ENCODE data around the gene MYL6B. TPM values are rescaled to one million over a fixed set of nuclear protein-coding genes. Genes with fewer than 3 reads are reported as not detected.
"Not testable (repeated sequence)": the region's sequence is repeated elsewhere in the genome, so short reads cannot be mapped to it uniquely, and the experiment has no call there.

Gene MYL6B
- 10 to 100 TPM; 17.1 to 21.9 TPM for total RNA-seq
- long read RNA-seq, partial matches to known transcripts: 0 of 6 reads
- long read RNA-seq, other reads (novel, unspliced or antisense): 6 of 6 reads

DNA sequence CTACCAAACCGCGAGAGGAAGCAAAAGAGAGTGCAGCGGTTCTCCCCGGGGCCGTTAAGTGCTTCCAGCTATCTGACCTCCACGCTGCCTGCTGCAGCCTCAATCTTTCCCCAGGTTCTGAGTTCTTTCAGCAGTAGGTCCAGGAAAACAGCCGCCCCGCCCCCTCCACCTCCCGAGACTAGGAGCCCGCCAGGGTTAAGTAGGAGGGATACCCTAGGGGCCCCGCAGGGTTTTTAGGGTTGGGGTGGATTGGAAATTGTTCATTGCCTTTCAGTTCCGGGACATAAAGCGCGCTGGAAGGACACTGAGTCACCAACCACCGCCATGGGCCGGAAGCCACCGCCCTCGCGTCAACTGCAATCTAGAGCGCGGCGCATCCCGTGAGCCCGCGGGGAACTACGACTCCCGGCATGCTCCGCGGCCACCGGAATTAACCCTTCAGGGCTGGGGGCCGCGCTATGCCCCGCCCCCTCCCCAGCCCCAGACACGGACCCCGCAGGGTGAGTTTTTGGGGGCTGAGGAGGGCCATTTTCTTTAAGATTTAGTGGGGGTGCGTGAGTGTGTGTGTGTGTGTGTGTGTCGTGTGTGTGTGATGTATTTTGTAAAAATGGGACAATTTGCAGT, at the start of gene MYL6B:
Gene MYL6B, plus strand, starts transcription at position 456 of the 624 bp plus-strand sequence. CDS start 1,332 bp downstream, outside the sequence.
- intact Hi-C loops (cut with DNase I, micrococcal nuclease): no loop called here
- DNase-seq (peak; percentile 95 to 97), ATAC-seq (peak; percentile 91)

DNA sequence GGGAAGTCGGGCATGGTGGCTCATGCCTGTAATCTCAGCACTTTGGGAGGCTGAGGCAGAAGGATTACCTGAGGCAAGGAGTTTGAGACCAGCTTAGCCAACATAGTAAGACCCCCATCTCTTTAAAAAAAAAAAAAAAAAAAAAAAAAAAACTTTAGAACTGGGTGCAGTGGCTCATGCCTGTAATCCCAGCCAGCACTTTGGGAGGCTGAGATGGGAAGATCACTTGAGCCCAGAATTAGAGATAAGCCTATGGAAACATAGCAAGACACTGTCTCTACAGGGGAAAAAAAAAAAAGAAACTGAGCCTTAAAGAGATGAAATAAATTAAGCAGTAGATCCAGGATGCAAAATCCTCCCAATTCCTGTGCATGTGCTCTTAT, 49.7 kb upstream of the MYL6B start:
- DNase-seq: no peak
- intact Hi-C loops (cut with DNase I, micrococcal nuclease): no loop called here
- ATAC-seq: no peak

DNA sequence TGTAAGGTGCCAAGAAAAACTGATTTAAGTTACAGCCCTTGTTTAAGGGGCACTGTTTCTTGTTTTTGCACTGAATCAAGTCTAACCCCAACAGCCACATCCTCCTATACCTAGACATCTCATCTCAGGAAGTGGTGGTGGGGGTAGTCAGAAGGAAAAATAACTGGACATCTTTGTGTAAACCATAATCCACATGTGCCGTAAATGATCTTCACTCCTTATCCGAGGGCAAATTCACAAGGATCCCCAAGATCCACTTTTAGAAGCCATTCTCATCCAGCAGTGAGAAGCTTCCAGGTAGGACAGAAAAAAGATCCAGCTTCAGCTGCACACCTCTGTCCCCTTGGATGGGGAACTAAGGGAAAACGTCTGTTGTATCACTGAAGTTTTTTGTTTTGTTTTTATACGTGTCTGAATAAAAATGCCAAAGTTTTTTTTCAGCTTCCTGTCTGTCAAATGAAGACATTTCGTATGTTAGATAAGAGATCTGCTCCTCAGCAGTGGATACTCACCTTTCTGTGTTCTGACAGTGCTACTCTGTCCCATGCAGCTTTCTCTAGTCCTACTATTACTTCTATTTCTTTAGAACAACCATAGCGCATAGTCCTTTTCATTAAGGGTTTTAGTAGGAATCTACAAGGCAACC, 49.2 kb upstream of the MYL6B start:
- intact Hi-C loops (cut with DNase I, micrococcal nuclease): no loop called here
- ATAC-seq (no peak), DNase-seq (no peak)

DNA sequence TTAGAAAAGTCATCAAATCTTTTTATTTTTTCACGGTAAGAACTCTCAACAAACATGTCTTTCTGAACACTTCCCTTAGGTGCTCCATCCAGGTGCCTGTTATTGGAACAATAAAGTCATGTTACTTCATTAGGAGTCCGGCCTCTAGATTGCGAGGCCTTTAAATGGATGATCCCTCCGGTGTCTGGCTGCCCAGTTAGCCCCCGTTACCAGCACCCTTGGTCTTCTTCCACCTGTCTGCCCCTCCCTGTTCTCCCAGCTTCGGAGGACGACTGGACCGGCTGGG, 48.6 kb upstream of the MYL6B start:
- intact Hi-C loops (cut with DNase I, micrococcal nuclease): no loop called here
- ATAC-seq: no peak
- no peak for DNase-seq

GRCh38 chr12:56104109-56104814, 48.1 kb upstream of the MYL6B start, which contains the start of gene PA2G4:
PA2G4 (plus strand) TSS chr12:56104559; CDS start chr12:56104738, 179 bp downstream.
- DNase-seq: peak; percentile 97 to 99
- peak; percentile 88 for ATAC-seq
- intact Hi-C loops (cut with DNase I, micrococcal nuclease): no loop called here

DNA sequence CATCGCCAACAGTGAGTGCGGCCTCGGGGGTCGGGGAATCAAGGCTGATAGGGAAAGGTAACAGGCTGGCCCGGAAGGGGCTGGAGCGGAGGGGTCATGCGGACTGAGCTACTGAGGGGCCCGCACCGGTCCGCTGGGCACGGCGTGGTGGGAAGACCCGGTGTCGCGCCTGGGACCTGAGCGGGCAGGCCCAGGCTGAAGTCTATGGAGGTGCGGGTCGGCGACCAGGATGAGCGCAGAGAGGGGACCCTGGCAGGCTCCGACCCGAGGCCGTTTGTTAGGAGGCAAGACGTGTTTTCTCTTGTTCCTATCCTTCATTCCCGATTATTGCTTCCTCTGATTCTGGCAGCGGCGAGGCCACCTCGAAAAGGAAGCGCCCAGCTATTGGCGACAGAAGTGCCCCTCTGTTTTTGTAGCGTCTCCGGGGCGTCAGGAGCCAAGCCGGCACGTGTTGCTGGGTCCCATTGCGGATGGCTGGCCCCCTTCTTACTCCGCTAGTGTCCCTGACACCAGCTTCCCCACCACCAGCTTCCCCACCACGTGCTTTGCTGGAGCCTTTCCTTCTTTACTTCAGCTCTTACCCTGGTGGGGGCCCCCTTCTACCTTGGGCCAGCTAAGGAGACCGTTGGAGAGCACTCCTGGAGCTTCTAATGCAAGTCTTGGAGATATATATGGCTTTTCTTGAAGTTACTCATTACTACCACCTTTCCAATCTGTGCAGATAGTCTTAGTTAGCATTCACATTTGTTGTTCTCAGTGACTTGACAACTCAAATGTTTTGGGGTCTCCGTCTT, 47.4 kb upstream of the MYL6B start:
- DNase-seq: peak in 1 of 2 donors; percentile 57
- intact Hi-C loops (cut with DNase I, micrococcal nuclease): no loop called here
- ATAC-seq: peak; percentile 30

DNA sequence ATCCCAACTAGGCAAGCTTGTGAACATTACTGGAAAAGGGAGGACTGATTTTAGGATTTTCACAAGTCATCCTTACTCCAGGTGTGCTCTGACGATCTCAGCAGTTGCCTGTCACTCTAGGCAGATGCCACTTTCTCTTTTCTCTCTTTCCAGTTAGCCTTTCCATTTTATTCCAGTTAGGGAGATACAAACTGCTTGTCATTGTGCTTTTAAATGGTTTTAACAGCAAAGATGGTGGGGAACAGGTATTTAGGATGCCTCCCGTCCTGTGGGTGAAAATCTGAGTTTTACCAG, 46.8 kb upstream of the MYL6B start:
- intact Hi-C loops (cut with DNase I, micrococcal nuclease): no loop called here
- DNase-seq (no peak), ATAC-seq (no peak)

DNA sequence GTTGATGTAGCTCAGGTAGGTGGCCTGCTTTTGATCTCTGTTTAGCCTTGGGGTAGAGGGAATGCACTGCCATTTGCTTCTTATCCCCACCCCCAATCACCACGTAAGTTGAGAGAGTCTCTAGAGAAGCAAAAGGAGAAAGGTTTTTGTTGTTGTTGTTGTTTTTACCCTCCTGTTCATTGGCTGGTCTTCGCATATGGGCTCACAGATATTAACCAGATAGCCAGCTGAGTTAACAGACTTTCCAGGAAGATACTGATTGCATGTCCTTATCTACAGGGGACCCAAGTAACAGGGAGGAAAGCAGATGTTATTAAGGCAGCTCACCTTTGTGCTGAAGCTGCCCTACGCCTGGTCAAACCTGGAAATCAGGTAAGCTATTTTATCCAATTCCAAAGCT, 45.1 kb upstream of the MYL6B start:
- ATAC-seq: no peak
- intact Hi-C loops (cut with DNase I, micrococcal nuclease): no loop called here

DNA sequence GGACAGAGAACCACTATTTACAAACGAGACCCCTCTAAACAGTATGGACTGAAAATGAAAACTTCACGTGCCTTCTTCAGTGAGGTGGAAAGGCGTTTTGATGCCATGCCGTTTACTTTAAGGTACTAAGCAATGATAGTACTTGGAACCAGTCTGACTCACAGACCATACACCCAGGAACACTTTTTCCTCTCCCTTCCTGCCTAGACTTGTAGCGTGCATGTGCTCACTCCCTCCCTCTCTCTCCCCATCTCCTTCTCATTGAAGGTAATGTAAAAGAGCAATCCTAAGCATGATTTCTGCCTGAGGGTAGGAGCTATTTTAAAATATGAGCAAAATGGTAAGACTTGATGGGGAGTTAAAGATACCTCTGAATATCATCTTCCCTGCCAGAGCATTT, 41.8 kb upstream of the MYL6B start:
- ATAC-seq: no peak
- no peak for DNase-seq
- intact Hi-C loops (cut with DNase I, micrococcal nuclease): no loop called here

More for the DNA sequence above, 45.1 kb upstream of the MYL6B start:
- DNase-seq: no peak

GRCh38 chr12:56114084-56114483, 38.3 kb upstream of the MYL6B start:
- intact Hi-C loops (cut with DNase I, micrococcal nuclease): no loop called here
- ATAC-seq (no peak), DNase-seq (no peak)

GRCh38 chr12:56115329-56115728, 37.1 kb upstream of the MYL6B start:
- no peak for DNase-seq
- ATAC-seq: no peak
- intact Hi-C loops (cut with DNase I, micrococcal nuclease): no loop called here

DNA sequence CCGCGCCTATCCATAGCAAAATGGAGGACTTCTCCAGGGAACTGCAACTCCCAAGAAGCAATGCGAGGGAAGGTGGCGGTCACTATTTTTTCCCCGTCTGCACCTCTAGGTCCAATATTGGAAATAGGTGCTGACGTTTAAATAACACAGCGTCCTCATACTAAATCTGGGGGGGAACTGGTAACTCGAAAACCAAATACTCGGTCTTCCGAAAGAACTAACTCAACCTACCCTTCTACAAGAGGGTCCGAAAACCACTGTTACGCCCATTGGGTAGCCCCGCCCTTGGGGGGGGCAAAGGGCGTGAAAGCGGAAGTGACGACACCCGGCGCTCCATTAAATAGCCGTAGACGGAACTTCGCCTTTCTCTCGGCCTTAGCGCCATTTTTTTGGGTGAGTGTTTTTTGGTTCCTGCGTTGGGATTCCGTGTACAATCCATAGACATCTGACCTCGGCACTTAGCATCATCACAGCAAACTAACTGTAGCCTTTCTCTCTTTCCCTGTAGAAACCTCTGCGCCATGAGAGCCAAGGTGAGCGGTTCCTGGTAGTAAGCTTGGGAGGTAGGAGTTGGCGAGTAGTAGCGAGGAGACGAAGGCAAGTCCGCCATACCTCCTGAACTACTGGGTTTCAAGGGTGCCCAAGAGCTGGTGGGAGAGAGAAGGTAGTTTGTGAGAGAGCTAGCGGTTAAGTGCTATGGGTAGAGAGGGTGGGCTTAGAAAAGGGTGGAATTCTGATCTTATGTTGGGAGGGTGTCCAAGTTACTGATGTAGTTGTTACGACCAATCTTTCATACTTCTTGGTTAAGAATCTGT, 35.9 kb upstream of the MYL6B start, which contains the start of gene RPL41:
Gene RPL41, plus strand, starts transcription at position 367 of the 815 bp plus-strand sequence.
- DNase-seq (peak; percentile 93 to 98), ATAC-seq (peak; percentile 69)
- intact Hi-C loops (cut with DNase I, micrococcal nuclease): no loop called here

- intact Hi-C loops (cut with DNase I, micrococcal nuclease): not testable (repeated sequence)
These were observed 35.2 kb upstream of the MYL6B start for GRCh38 chr12:56117082-56117706.

DNA sequence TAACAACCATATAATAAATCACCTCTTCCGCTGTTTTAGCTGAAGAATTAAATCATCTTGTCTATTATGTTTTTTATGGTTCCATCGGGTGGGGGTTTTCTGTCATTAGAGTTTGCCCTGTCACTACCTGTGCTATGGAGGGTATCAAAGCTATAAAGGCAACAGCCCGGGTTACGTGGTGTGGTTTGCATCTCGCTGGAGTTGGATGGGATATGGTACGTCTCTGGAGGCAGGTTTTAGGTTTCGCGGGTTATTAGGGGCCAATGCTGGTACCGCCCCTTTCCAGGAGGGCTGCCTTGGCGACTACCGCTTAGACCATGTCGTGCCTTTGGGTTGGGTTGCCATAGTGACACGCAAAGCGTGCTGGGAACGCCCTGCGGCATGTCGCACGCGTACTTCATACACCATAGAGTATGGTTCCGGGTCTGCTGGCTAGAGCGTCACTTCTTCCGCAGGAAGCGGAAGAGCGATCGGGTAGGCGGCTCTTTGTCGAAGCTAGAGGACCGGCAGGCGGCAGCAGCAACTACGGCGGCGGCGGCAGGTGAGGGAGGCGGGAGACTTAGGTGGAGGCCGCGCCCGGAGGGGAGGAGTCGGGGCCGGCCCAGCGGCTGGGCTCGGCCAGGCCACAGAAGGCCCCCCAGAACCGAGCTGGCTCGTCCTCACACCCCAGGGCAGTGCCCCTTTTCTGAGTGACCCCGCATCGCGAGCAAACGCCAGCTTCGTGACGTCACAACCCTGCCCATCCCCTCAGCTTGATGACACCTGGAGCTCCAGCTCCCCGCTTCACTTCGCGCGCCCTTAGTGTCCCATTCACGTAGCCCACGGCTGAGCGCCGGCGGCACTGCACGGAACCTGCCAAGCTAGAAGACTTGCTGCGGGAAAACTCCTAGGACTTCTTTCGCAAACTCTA, 34.4 kb upstream of the MYL6B start, which contains the start of gene ZC3H10:
Gene ZC3H10, plus strand, starts transcription at position 489 of the 910 bp plus-strand sequence. CDS start 2,297 bp downstream, outside the sequence.
- intact Hi-C loops (cut with DNase I, micrococcal nuclease): no loop called here
- ATAC-seq (peak; percentile 78), DNase-seq (peak; percentile 97 to 100)

More at GRCh38 chr12:56117082-56117706, 35.2 kb upstream of the MYL6B start:
- not testable (repeated sequence) for DNase-seq, ATAC-seq

- ATAC-seq: peak; percentile 4
- intact Hi-C loops (cut with DNase I, micrococcal nuclease): no loop called here
These were observed 33.6 kb upstream of the MYL6B start for GRCh38 chr12:56118688-56119357.

DNA sequence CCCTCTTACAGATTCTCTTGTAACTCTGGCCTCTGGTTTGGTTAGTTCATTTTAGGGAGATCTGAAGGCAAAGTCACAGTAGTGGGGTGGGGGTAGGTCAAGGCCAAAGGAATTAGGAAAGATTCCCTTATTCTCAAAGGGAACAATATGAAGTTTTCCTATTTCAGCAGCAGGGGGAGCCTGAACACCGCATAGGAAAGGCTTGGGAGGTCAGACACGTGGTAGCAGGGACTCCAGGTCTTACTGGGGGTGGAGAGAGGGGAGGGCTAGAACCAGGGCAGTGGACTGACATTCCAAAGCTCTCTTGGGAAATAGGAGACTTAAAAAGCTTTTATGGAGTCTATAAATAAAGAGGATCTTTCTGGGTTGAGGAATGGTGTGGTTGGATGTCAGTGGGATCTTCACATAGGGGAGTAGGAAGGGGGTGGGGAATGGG, 33.0 kb upstream of the MYL6B start:
- intact Hi-C loops (cut with DNase I, micrococcal nuclease): no loop called here
- ATAC-seq (peak; percentile 32), DNase-seq (peak; percentile 59 to 87)

More at GRCh38 chr12:56118688-56119357, 33.6 kb upstream of the MYL6B start:
- DNase-seq: no peak

Measured in left colon (tissue), 2 donors.